HCT116 (cell line): ENCODE results near the gene TMTC1. TPM values are rescaled to one million over a fixed set of nuclear protein-coding genes. Genes with fewer than 3 reads are reported as not detected.

Source experiments
- ATAC-seq: fragments of 200-7000 bp; cut with Tn5 transposase; 2 replicates; pipeline ENCODE4 v1.9.1; 2020; ENCODE audit warnings: mild to moderate bottlenecking, moderate library complexity
- BruUV-seq: library from RNA; stranded (reverse); fragments of 400-500 nt; replicated peaks from 2 replicates; lab custom pipeline; 2021; lab: Mats Ljungman, UMichigan
- CTCF ChIA-PET: fragments of 300-600 bp; sonication (Branson Sonifier 250); formaldehyde crosslinking; loops from one replicate; lab custom pipeline; 2021; ENCODE audit warnings: antibody characterized with exemption; lab: Charles Lee
- POLR2A ChIA-PET: fragments of 300-600, 350-600 bp; sonication (Branson Sonifier 250); formaldehyde crosslinking; loops from one replicate; lab custom pipeline; 2021; ENCODE audit warnings: antibody characterized with exemption; lab: Charles Lee
- RAD21 ChIA-PET, 2 experiments: fragments of 300-600 bp; sonication (Branson Sonifier 250); formaldehyde crosslinking; loops; one replicate each; lab custom pipeline; 2023; ENCODE audit warnings: low total read pairs in 2 of 2; ENCODE audit not compliant: uncharacterized antibody in 2 of 2, unreplicated experiment in 2 of 2, low non-redundant PET in 1 of 2; lab: Charles Lee
- DNase-seq: peaks from one replicate; pipeline ENCODE4 v3.0.0-alpha.2; 2010; ENCODE audit warnings: low read depth, low spot score
- H2AFZ ChIP-seq: fragments of 200-600 bp; shearing (Covaris generic), sonication (generic); 2 replicates; pipeline ENCODE4 v1.6.1; 2017; ENCODE audit warnings: low read depth, mixed run types, mixed read lengths, antibody characterized with exemption, low read length; ENCODE audit not compliant: poor library complexity, severe bottlenecking
- H3K27ac ChIP-seq: 2 replicates; pipeline ENCODE4 v1.5.1; 2012; ENCODE audit warnings: low read depth, low read length
- H3K27me3 ChIP-seq: fragments of 200-600 bp; sonication (generic); 2 replicates; pipeline ENCODE4 v1.6.1; 2016; ENCODE audit warnings: mixed run types, low read length, mixed read lengths; ENCODE audit not compliant: insufficient read depth
- H3K36me3 ChIP-seq, 2 experiments: fragments of 200-500 bp in 1 of 2; fragments of 200-600 bp in 1 of 2; sonication (Bioruptor generic) in 1 of 2; sonication (generic) in 1 of 2; 2 replicates each; pipeline versions ENCODE4 v1.5.1 to v1.6.1; 2014 to 2016; ENCODE audit warnings: low read length in 2 of 2, inconsistent platforms in 1 of 2, mixed read lengths in 1 of 2, mixed run types in 1 of 2; ENCODE audit not compliant: insufficient read depth in 2 of 2, control insufficient read depth in 1 of 2
- H3K4me1 ChIP-seq, 2 experiments: fragments of 200-600 bp in 1 of 2; sonication (generic) in 1 of 2; 2 replicates each; pipeline versions ENCODE4 v1.5.1 to v1.6.1; 2012 to 2017; ENCODE audit warnings: low read length in 2 of 2, inconsistent platforms in 1 of 2, mild to moderate bottlenecking in 1 of 2, mixed read lengths in 1 of 2, mixed run types in 1 of 2, moderate library complexity in 1 of 2; ENCODE audit not compliant: insufficient read depth in 2 of 2, control insufficient read depth in 1 of 2
- H3K4me2 ChIP-seq: fragments of 200-600 bp; sonication (generic); 2 replicates; pipeline ENCODE4 v1.6.1; 2017; ENCODE audit warnings: mixed run types, low read length, mixed read lengths
- H3K4me3 ChIP-seq, 2 experiments: fragments of 200-600 bp in 1 of 2; sonication (generic) in 1 of 2; replicated peaks in 1 of 2; 2 replicates each; pipeline ENCODE4 v1.5.1; 2011 to 2016; ENCODE audit warnings: low read length in 2 of 2, control low read depth in 1 of 2, low read depth in 1 of 2, mild to moderate bottlenecking in 1 of 2, mixed read lengths in 1 of 2, mixed run types in 1 of 2
- H3K79me2 ChIP-seq: fragments of 200-600 bp; sonication (generic); 2 replicates; pipeline ENCODE4 v1.6.1; 2017; ENCODE audit warnings: mild to moderate bottlenecking, mixed run types, low read length, moderate library complexity, mixed read lengths; ENCODE audit not compliant: insufficient read depth
- H3K9ac ChIP-seq: fragments of 200-600 bp; sonication (generic); 2 replicates; pipeline ENCODE4 v1.6.1; 2016; ENCODE audit warnings: low read length, mixed read lengths
- H3K9me2 ChIP-seq: fragments of 200-600 bp; sonication (generic), shearing (Covaris generic); 2 replicates; pipeline ENCODE4 v1.6.1; 2017; ENCODE audit warnings: mixed run types, mild to moderate bottlenecking, moderate library complexity; ENCODE audit not compliant: insufficient read depth
- H3K9me3 ChIP-seq, 2 experiments: fragments of 200-500 bp in 1 of 2; fragments of 200-600 bp in 1 of 2; sonication (Bioruptor generic) in 1 of 2; sonication (generic) in 1 of 2; 2 replicates each; pipeline ENCODE4 v1.6.1; 2014 to 2017; ENCODE audit warnings: low read length in 2 of 2, mixed read lengths in 2 of 2, inconsistent platforms in 1 of 2, low read depth in 1 of 2, mild to moderate bottlenecking in 1 of 2, mixed run types in 1 of 2, moderate library complexity in 1 of 2; ENCODE audit not compliant: control insufficient read depth in 1 of 2, insufficient read depth in 1 of 2
- H4K20me1 ChIP-seq: fragments of 200-600 bp; sonication (generic), shearing (Covaris generic); 2 replicates; pipeline ENCODE4 v1.6.1; 2017; ENCODE audit warnings: mixed run types, mild to moderate bottlenecking, moderate library complexity; ENCODE audit not compliant: insufficient read depth
- ATF3 ChIP-seq: IDR thresholded peaks from 2 replicates; pipeline ENCODE4 v1.6.1; 2012
- ELF1 ChIP-seq: IDR thresholded peaks from 2 replicates; pipeline ENCODE4 v1.6.1; 2012; ENCODE audit warnings: low read depth, borderline replicate concordance
- EZH2 ChIP-seq: fragments of 200-600 bp; sonication (generic); IDR thresholded peaks from 2 replicates; pipeline ENCODE4 v1.6.1; 2017; ENCODE audit warnings: antibody characterized with exemption, mixed run types
- JUND ChIP-seq: IDR thresholded peaks from 2 replicates; pipeline ENCODE4 v1.6.1; 2012
- MAX ChIP-seq: IDR thresholded peaks from 2 replicates; pipeline ENCODE4 v1.6.1; 2012
- POLR2A ChIP-seq: IDR thresholded peaks from 2 replicates; pipeline ENCODE4 v1.7.0; 2011; ENCODE audit warnings: borderline replicate concordance; ENCODE audit not compliant: insufficient read depth, insufficient read length; ENCODE audit errors: extremely low read depth
- POLR2AphosphoS5 ChIP-seq: IDR thresholded peaks from 2 replicates; pipeline ENCODE4 v1.6.1; 2011; ENCODE audit warnings: mild to moderate bottlenecking, low read depth, low read length, moderate library complexity
- SP1 ChIP-seq: IDR thresholded peaks from 2 replicates; pipeline ENCODE4 v1.6.1; 2012; ENCODE audit warnings: low read depth
- SRF ChIP-seq: IDR thresholded peaks from 2 replicates; pipeline ENCODE4 v1.6.1; 2012; ENCODE audit warnings: low read depth
- TCF7L2 ChIP-seq: IDR thresholded peaks from 2 replicates; pipeline ENCODE4 v1.7.0; 2011; ENCODE audit warnings: borderline replicate concordance, inconsistent platforms; ENCODE audit not compliant: insufficient read depth, insufficient read length; ENCODE audit errors: extremely low read depth
- YY1 ChIP-seq: IDR thresholded peaks from 2 replicates; pipeline ENCODE4 v1.6.1; 2011; ENCODE audit warnings: low read length, low read depth, moderate library complexity, mild to moderate bottlenecking; ENCODE audit not compliant: insufficient replicate concordance; ENCODE audit errors: extremely low read depth
- ZFX ChIP-seq: fragments of 450-650 bp; IDR thresholded peaks from 2 replicates; pipeline ENCODE4 v1.6.1; 2017
- ZNF274 ChIP-seq: fragments of 200-500 bp; sonication (Bioruptor generic); IDR thresholded peaks from 2 replicates; pipeline ENCODE4 v1.6.1; 2014; ENCODE audit warnings: mild to moderate bottlenecking, low read depth, low read length, inconsistent platforms
- intact Hi-C: fragments of 100-400 bp; cut with micrococcal nuclease; formaldehyde crosslinking; loops from 2 replicates; pipeline ENCODE4 v1.10.0; 2022
- total RNA-seq: library from RNA; stranded (reverse); gene quantifications from one replicate; pipeline ENCODE4 v1.2.1, GENCODE V29; 2021; ENCODE audit not compliant: unreplicated experiment

TMTC1 gene
- total RNA-seq, 1 experiment from 2014 or later: 2.0 TPM

- DNase-seq (no peak), ATAC-seq (no peak)
- no peaks in the 10 kb centered on the region for H3K27me3 ChIP-seq
- ChIA-PET CTCF (no interaction called here), RAD21 (no interaction called here), POLR2A (no interaction called here)
- intact Hi-C loops: no loop called here
- H3K4me1 ChIP-seq: no peaks in the 10 kb centered on the region
- no peaks in the 10 kb centered on the region for H3K36me3 ChIP-seq
- TF ChIP-seq YY1 (no peak), TCF7L2 (no peak), MAX (no peak), ELF1 (no peak), ZNF274 (no peak), SRF (no peak), SP1 (no peak), EZH2 (no peak), ATF3 (no peak), POLR2A (no peak), ZFX (no peak), POLR2AphosphoS5 (no peak), JUND (no peak)
- no peak overlapping the region for H3K9ac ChIP-seq
- H2AFZ ChIP-seq: no peak overlapping the region
- no peak overlapping the region for H3K4me2 ChIP-seq
- H3K27ac ChIP-seq: no peak overlapping the region
- H4K20me1 ChIP-seq: no peaks in the 10 kb centered on the region
- no peaks in the 10 kb centered on the region for H3K9me3 ChIP-seq
- no peaks in the 10 kb centered on the region for H3K79me2 ChIP-seq
- no peak overlapping the region for H3K4me3 ChIP-seq
- no TSS peak for BruUV-seq
- H3K9me2 ChIP-seq: no peaks in the 10 kb centered on the region; the same call in 1 of the 2 replicates
These were observed 21.0 kb downstream of the TMTC1 start for GRCh38 chr12:29762637-29763300.
